GM12878 (cell line): Measurements from ENCODE around the gene CRYL1. TPM values are rescaled to one million over a fixed set of nuclear protein-coding genes. Genes with fewer than 3 reads are reported as not detected.

Experiments
- ATAC-seq: fragments of 200-7000 bp; cut with Tn5 transposase; 3 replicates; pipeline ENCODE4 v1.9.1; 2020; ENCODE audit warnings: mild to moderate bottlenecking, moderate library complexity
- BruUV-seq: library from RNA; stranded (reverse); fragments of 400-500 nt; replicated peaks from 2 replicates; lab custom pipeline; 2021; lab: Mats Ljungman, UMichigan
- CTCF ChIA-PET: fragments of 300-600 bp; sonication (Branson Sonifier 250); formaldehyde crosslinking; extraction: SDS; loops from one replicate; lab custom pipeline; 2021; ENCODE audit warnings: inconsistent platforms; lab: Yijun Ruan, JAX
- POLR2A ChIA-PET: fragments of 350-600 bp; formaldehyde crosslinking; extraction: SDS; loops from one replicate; lab custom pipeline; 2021; ENCODE audit warnings: inconsistent platforms; lab: Charles Lee
- RAD21 ChIA-PET: fragments of 300-600 bp; sonication (Branson Sonifier 250); formaldehyde crosslinking; loops from one replicate; lab custom pipeline; 2023; ENCODE audit warnings: antibody characterized with exemption; ENCODE audit not compliant: unreplicated experiment; lab: Charles Lee
- SMC1A ChIA-PET: fragments of 300-600 bp; sonication (Branson Sonifier 250); formaldehyde crosslinking; loops from one replicate; lab custom pipeline; 2023; ENCODE audit not compliant: unreplicated experiment, uncharacterized antibody; lab: Charles Lee
- DNase-seq: peaks from one replicate; pipeline ENCODE4 v3.0.0-alpha.2; 2011; ENCODE audit warnings: low read depth, low spot score
- FAIRE-seq: peaks from 3 replicates; lab custom pipeline; 2011; peaks lifted over from hg19 to GRCh38; lab: Jason Lieb, UNC
- H2AFZ ChIP-seq: 2 replicates; pipeline ENCODE4 v1.6.0; 2011; ENCODE audit warnings: low read depth, low read length, control low read depth; ENCODE audit not compliant: control insufficient read depth
- H3K27ac ChIP-seq: 2 replicates; pipeline ENCODE4 v1.5.1; 2011; ENCODE audit warnings: control low read depth; ENCODE audit not compliant: control insufficient read depth, insufficient read depth
- H3K27me3 ChIP-seq, 2 experiments: replicated peaks in 1 of 2; 2 replicates each; pipeline versions ENCODE4 v1.6.0 to v1.6.1; 2011; ENCODE audit warnings: low read length in 1 of 2; ENCODE audit not compliant: control insufficient read depth in 2 of 2, insufficient read depth in 2 of 2
- H3K36me3 ChIP-seq, 2 experiments: 2 replicates each; pipeline ENCODE4 v1.5.1; 2011; ENCODE audit warnings: low read length in 1 of 2; ENCODE audit not compliant: control insufficient read depth in 2 of 2, insufficient read depth in 2 of 2
- H3K4me1 ChIP-seq: 2 replicates; pipeline ENCODE4 v1.6.1; 2011; ENCODE audit warnings: mild to moderate bottlenecking, low read length, moderate library complexity, mixed read lengths; ENCODE audit not compliant: control insufficient read depth, insufficient read depth
- H3K4me2 ChIP-seq: 2 replicates; pipeline ENCODE4 v1.6.0; 2011; ENCODE audit warnings: control low read depth; ENCODE audit not compliant: control insufficient read depth, insufficient read depth
- H3K4me3 ChIP-seq: fragments of 200-600 bp; sonication (generic); 2 replicates; pipeline ENCODE4 v1.5.1; 2016
- H3K79me2 ChIP-seq: 2 replicates; pipeline ENCODE4 v1.6.0; 2011; ENCODE audit warnings: low read length; ENCODE audit not compliant: control insufficient read depth, insufficient read depth
- H3K9ac ChIP-seq: 2 replicates; pipeline ENCODE4 v1.8.0; 2011; ENCODE audit warnings: low read length, control low read depth, mixed read lengths; ENCODE audit not compliant: control insufficient read depth, insufficient read depth
- H3K9me3 ChIP-seq: replicated peaks from 3 replicates; pipeline ENCODE4 v1.5.1; 2011; ENCODE audit warnings: mild to moderate bottlenecking, low read length; ENCODE audit not compliant: control insufficient read depth, insufficient read depth
- H4K20me1 ChIP-seq: 2 replicates; pipeline ENCODE4 v1.6.0; 2011; ENCODE audit not compliant: control insufficient read depth, insufficient read depth
- ATF2 ChIP-seq: IDR thresholded peaks from 2 replicates; pipeline ENCODE4 v1.6.1; 2012; ENCODE audit warnings: low read length, inconsistent platforms
- HDGF ChIP-seq: fragments of 450-650 bp; IDR thresholded peaks from 2 replicates; pipeline ENCODE4 v1.6.1; 2016; ENCODE audit warnings: antibody characterized with exemption
- IRF3 ChIP-seq: fragments of 450-650 bp; IDR thresholded peaks from 2 replicates; pipeline ENCODE4 v1.6.1; 2014; ENCODE audit warnings: mild to moderate bottlenecking
- KDM1A ChIP-seq: fragments of 200-600 bp; sonication (generic); IDR thresholded peaks from 2 replicates; pipeline ENCODE4 v1.6.1; 2016; ENCODE audit warnings: borderline replicate concordance
- NRF1 ChIP-seq: conservative IDR thresholded peaks from 2 replicates; pipeline ENCODE4 v1.6.1; 2011; ENCODE audit warnings: mild to moderate bottlenecking, low read depth, low read length, improper control_type of control experiment
- POLR2AphosphoS2 ChIP-seq: IDR thresholded peaks from 2 replicates; pipeline ENCODE4 v1.6.1; 2011; ENCODE audit warnings: low read depth, mild to moderate bottlenecking, low read length, improper control_type of control experiment, moderate library complexity
- RCOR1 ChIP-seq: conservative IDR thresholded peaks from 2 replicates; pipeline ENCODE4 v1.6.1; 2012; ENCODE audit warnings: low read depth, low read length, improper control_type of control experiment
- RELA ChIP-seq: fragments of 450-650 bp; IDR thresholded peaks from 2 replicates; pipeline ENCODE4 v1.8.0; 2014; ENCODE audit warnings: borderline replicate concordance; ENCODE audit not compliant: partially characterized antibody
- SP1 ChIP-seq: IDR thresholded peaks from one replicate; pipeline ENCODE4 v1.6.1; 2011; ENCODE audit warnings: low read depth, low read length
- SREBF2 ChIP-seq: IDR thresholded peaks from 2 replicates; pipeline ENCODE4 v1.6.1; 2012; ENCODE audit warnings: mild to moderate bottlenecking, low read length
- ZNF592 ChIP-seq: fragments of 450-650 bp; IDR thresholded peaks from 2 replicates; pipeline ENCODE4 v1.6.1; 2017; ENCODE audit warnings: mild to moderate bottlenecking, moderate library complexity
- WGBS: methylation state at CpG from one replicate; pipeline ENCODE4 v1.1.6; 2016; ENCODE audit warnings: low lambda C conversion rate; ENCODE audit not compliant: insufficient replicate concordance, insufficient coverage; ENCODE audit errors: missing lambda C conversion rate; 5-methylcytosine and 5-hydroxymethylcytosine counted together
- in situ Hi-C: fragments of 300-500 bp; cut with MboI; formaldehyde crosslinking; loops from 9 replicates; pipeline ENCODE4 v1.14.3; 2018; ENCODE audit warnings: mixed read lengths
- intact Hi-C: fragments of 100-400 bp; cut with micrococcal nuclease; formaldehyde crosslinking; loops from one replicate; pipeline ENCODE4 v1.14.2; 2022; ENCODE audit not compliant: unreplicated experiment
- polyA plus RNA-seq, 11 experiments: library from polyadenylated mRNA; depleted of rRNA in 4 of 11; unstranded in 6 of 11; stranded (reverse) in 5 of 11; fragments of >200 nt; fragmentation: Nextera tagmentation in 4 of 11; fragmentation: Illumina TruSeq in 1 of 11; extraction: Ambion mirVana in 4 of 11; extraction: Trizol in 1 of 11; gene quantifications; 1 replicate in 1 of 11; 2 replicates in 10 of 11; pipeline versions ENCODE4 v1.2.1 to v1.2.3, GENCODE V29; 2011 to 2016; ENCODE audit warnings: inconsistent platforms in 2 of 11, missing spikeins in 2 of 11, low read depth in 1 of 11
- total RNA-seq, 4 experiments: library from RNA; depleted of rRNA in 3 of 4; stranded (reverse); fragments of >200 nt in 3 of 4; fragmentation: Illumina TruSeq in 1 of 4; extraction: Trizol in 1 of 4; gene quantifications; 2 replicates each; pipeline versions ENCODE4 v1.2.1 to v1.2.3, GENCODE V29; 2013 to 2021

The CRYL1 gene
- total and polyA plus RNA-seq, 10 of the 15 experiments (the other 5 are each of a cell fraction or from before 2014, with no cell fraction given), result 5.5 to 36.7 (median 12.2) TPM

- TF ChIP-seq ATF2 (no peak), POLR2AphosphoS2 (no peak), NRF1 (no peak), RCOR1 (no peak)
Observed at GRCh38 chr13:20465218-20465879, 60.3 kb downstream of the CRYL1 start (continued).

- no peaks in the 10 kb centered on the region for H3K36me3 ChIP-seq
- no peak overlapping the region for H2AFZ ChIP-seq
- no peak for FAIRE-seq
- in situ Hi-C loops, result no loop called here
- no peak overlapping the region for H3K4me2 ChIP-seq
- RAD21 ChIA-PET, result no interaction called here
- BruUV-seq, result no TSS peak
- DNase-seq, result no peak
- intact Hi-C loops, result no loop called here
- SMC1A ChIA-PET, result interaction anchor here (1.3 to 1.5 kb wide), 2 partner anchors 13 to 25 kb away, joined by 3 read pairs; no protein-coding TSS in a partner anchor
- H3K4me3 ChIP-seq, result no peak overlapping the region
- 75% methylated on average over 8 of the region's 8 CpGs for WGBS
- H4K20me1 ChIP-seq, result no peaks in the 10 kb centered on the region
- no peak overlapping the region for H3K27ac ChIP-seq
- H3K27me3 ChIP-seq, result no peaks in the 10 kb centered on the region
- H3K9ac ChIP-seq, result no peak overlapping the region
- CTCF ChIA-PET, result no interaction called here
- ATAC-seq, result no peak
- no peaks in the 10 kb centered on the region for H3K4me1 ChIP-seq
- no peaks in the 10 kb centered on the region for H3K79me2 ChIP-seq
- H3K9me3 ChIP-seq, result no peaks in the 10 kb centered on the region
- POLR2A ChIA-PET, result no interaction called here
- TF ChIP-seq RELA (no peak), KDM1A (no peak), IRF3 (no peak), RCOR1 (no peak), SP1 (no peak), HDGF (no peak), SREBF2 (no peak), ATF2 (no peak), ZNF592 (no peak)
Observed at GRCh38 chr13:20462921-20463320, 62.7 kb downstream of the CRYL1 start.
